HG02840 (cell line): ENCODE measurements around the gene CLCA1.

Experiments
- ATAC-seq: cut with Tn5 transposase; IDR thresholded peaks from one replicate; pipeline ENCODE4 v1.9.1; 2021; ENCODE audit warnings: mild to moderate bottlenecking, moderate library complexity, moderate number of reproducible peaks; ENCODE audit not compliant: unreplicated experiment, low FRiP score

Gene CLCA1

DNA sequence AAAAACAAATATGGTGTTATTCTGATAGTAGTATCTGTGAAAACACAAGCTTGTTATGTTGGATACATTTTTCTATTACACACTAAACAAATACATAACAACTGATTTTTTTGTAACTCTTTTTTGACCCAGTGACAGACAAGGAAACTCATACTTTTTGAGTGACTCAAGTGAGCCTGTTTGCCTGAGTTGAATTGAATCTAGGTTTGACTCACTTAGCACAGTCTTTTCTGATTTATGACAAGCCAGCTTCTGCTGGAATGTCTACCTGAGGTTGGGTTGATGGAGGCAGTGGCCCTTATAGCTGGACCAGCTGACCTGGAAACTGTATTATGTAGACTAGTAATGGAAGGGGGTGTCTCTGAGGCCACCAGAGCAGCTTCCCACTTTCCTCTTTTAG, 73.9 kb downstream of the CLCA1 start:
- ATAC-seq, result no peak

GRCh38 chr1:86546787-86547221, 78.1 kb downstream of the CLCA1 start, which contains the start of gene CLCA4:
CLCA4 (plus strand) TSS chr1:86547078; CDS start chr1:86547120, 42 bp downstream.
- ATAC-seq, result no peak

- no peak for ATAC-seq
Observed at GRCh38 chr1:86548839-86549238, 80.1 kb downstream of the CLCA1 start.
